Adrenal gland (tissue), 12 donors: ENCODE results near the gene BICD1. TPM values are rescaled to one million over a fixed set of nuclear protein-coding genes. Genes with fewer than 3 reads are reported as not detected.

Experiments used
- DNase-seq, 7 donors: peaks; one replicate each; pipeline ENCODE4 v3.0.0-alpha.2; 2019 to 2020
- H3K27ac ChIP-seq, 5 donors: fragments of 200-600 bp; sonication (generic) in 4 of 5; 1 replicate in 3 of 5; 2 replicates in 2 of 5; pipeline versions ENCODE4 v1.5.1 to v1.8.0; 2016 to 2020; ENCODE audit warnings: mild to moderate bottlenecking in 1 of 5
- H3K27me3 ChIP-seq: fragments of 200-600 bp; 2 replicates; pipeline ENCODE4 v1.8.0; 2021
- H3K36me3 ChIP-seq, 2 donors: fragments of 200-600 bp; replicated peaks in 1 of 2; 1 replicate in 1 of 2; 2 replicates in 1 of 2; pipeline versions ENCODE4 v1.5.1 to v1.8.0; 2018 to 2022
- H3K4me1 ChIP-seq, 2 donors: fragments of 200-600 bp; replicated peaks in 1 of 2; 1 replicate in 1 of 2; 2 replicates in 1 of 2; pipeline versions ENCODE4 v1.5.1 to v1.8.0; 2018 to 2021
- H3K4me3 ChIP-seq, 4 donors: fragments of 200-600 bp; sonication (generic) in 3 of 4; one replicate each; pipeline ENCODE4 v1.5.1; 2016 to 2018
- H3K9me3 ChIP-seq, 3 donors: fragments of 200-600 bp; sonication (generic) in 1 of 3; replicated peaks in 1 of 3; 1 replicate in 2 of 3; 2 replicates in 1 of 3; pipeline versions ENCODE4 v1.5.1 to v1.8.0; 2016 to 2021
- POLR2A ChIP-seq, 2 donors: fragments of 450-650 bp; IDR thresholded peaks; one replicate each; pipeline ENCODE4 v1.6.1; 2017; ENCODE audit warnings: antibody characterized with exemption in 2 of 2, mild to moderate bottlenecking in 2 of 2, moderate library complexity in 1 of 2
- WGBS, 4 donors: extraction: QIAGEN DNeasy Blood & Tissue Kit in 2 of 4; methylation state at CpG; one replicate each; pipeline versions ENCODE4 v1.1.5 to v1.1.7; 2013 to 2017; 5-methylcytosine and 5-hydroxymethylcytosine counted together
- intact Hi-C, 2 donors: fragments of 100-400 bp; cut with DNase I; formaldehyde crosslinking; loops; one replicate each; pipeline versions ENCODE4 v1.14.1 to v1.15.0; 2022 to 2023
- polyA plus RNA-seq, 3 donors: library from polyadenylated mRNA; stranded (reverse); fragments of 200-250 nt in 2 of 3; fragments of 350-450 nt in 1 of 3; fragmentation: Illumina TruSeq in 1 of 3; extraction: RNeasy Lipid Tissue Mini Kit (QIAGEN cat#74804) in 1 of 3; gene quantifications; one replicate each; pipeline ENCODE4 v1.2.3, GENCODE V29; 2013 to 2014
- total RNA-seq, 9 donors: library from RNA; depleted of rRNA in 4 of 9; stranded (reverse); fragments of >200 nt in 4 of 9; fragments of 120-200 nt in 1 of 9; fragmentation: NEBNext Ultra II Directional in 1 of 9; extraction: Animal tissue kit (Norgen Biotek cat#: 25700) in 1 of 9; gene quantifications; one replicate each; pipeline versions ENCODE4 v1.1.0 to v1.2.4, GENCODE V29; 2013 to 2023
- TF ChIP-seq, protein P1 (sequence below), 6 experiments: fragments of 450-650 bp in 4 of 6; fragments of 200-600 bp in 2 of 6; sonication (generic) in 1 of 6; IDR thresholded peaks; 1 replicate in 5 of 6; 2 replicates in 1 of 6; pipeline versions ENCODE4 v1.5.1 to v1.8.0; 2016 to 2021; ENCODE audit warnings: antibody characterized with exemption in 6 of 6, mild to moderate bottlenecking in 2 of 6, moderate library complexity in 1 of 6
- donor health status: healthy with polysubstance abuse.
- donor health status: Bipolar disorder and iron deficiency.
- donor health status: DM: yes; HTN: yes; CAD: no.
- donor health status: DM: no; HTN: no; CAD: no.
- donor health status: DM: no; HTN: no; CAD: no.
- donor health status: DM: yes; HTN: yes; CAD: no.

BICD1 gene
- total and polyA plus RNA-seq, 12 donors = 2.9 to 18.2 (median 9.4) TPM

GRCh38 chr12:32211066-32211899, 104.6 kb downstream of the BICD1 start:
- DNase-seq = no peak
- no peak overlapping the region for H3K27ac ChIP-seq
- no peaks in the 10 kb centered on the region for H3K36me3 ChIP-seq
- intact Hi-C loops = no loop called here
- no peak overlapping the region for H3K4me3 ChIP-seq
- no peak for TF ChIP-seq POLR2A (IDR thresholded peaks at IDR 0.05)
- TF ChIP-seq, protein P1, sequence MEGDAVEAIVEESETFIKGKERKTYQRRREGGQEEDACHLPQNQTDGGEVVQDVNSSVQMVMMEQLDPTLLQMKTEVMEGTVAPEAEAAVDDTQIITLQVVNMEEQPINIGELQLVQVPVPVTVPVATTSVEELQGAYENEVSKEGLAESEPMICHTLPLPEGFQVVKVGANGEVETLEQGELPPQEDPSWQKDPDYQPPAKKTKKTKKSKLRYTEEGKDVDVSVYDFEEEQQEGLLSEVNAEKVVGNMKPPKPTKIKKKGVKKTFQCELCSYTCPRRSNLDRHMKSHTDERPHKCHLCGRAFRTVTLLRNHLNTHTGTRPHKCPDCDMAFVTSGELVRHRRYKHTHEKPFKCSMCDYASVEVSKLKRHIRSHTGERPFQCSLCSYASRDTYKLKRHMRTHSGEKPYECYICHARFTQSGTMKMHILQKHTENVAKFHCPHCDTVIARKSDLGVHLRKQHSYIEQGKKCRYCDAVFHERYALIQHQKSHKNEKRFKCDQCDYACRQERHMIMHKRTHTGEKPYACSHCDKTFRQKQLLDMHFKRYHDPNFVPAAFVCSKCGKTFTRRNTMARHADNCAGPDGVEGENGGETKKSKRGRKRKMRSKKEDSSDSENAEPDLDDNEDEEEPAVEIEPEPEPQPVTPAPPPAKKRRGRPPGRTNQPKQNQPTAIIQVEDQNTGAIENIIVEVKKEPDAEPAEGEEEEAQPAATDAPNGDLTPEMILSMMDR (IDR thresholded peaks at IDR 0.05) = no peak
- H3K27me3 ChIP-seq = no peaks in the 10 kb centered on the region
- no peaks in the 10 kb centered on the region for H3K9me3 ChIP-seq
- 74 to 87% (median 75%) methylated on average over 2 of the region's 2 CpGs for WGBS, 4 donors
- no peaks in the 10 kb centered on the region for H3K4me1 ChIP-seq

DNA sequence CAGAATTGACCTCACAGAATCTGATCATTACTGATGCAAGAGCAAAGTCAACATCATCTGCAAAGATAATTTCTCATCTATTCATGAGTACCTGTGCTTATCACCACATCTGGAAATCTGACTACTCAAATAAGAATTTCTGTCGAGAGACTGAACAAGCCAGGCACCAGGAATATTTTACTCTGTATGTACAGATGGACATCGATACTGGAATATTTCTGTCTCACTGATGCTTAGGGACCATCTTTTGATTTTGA, 105.2 kb downstream of the BICD1 start:
- Histone ChIP-seq H3K27me3 (no peaks in the 10 kb centered on the region), H3K27ac (no peak overlapping the region), H3K4me1 (no peaks in the 10 kb centered on the region), H3K4me3 (no peak overlapping the region), H3K9me3 (no peaks in the 10 kb centered on the region), H3K36me3 (no peaks in the 10 kb centered on the region)
- 86 to 100% (median 89%) methylated on average over 2 of the region's 2 CpGs for WGBS, 4 donors
- intact Hi-C loops = no loop called here
- no peak for TF ChIP-seq POLR2A (IDR thresholded peaks at IDR 0.05)
- DNase-seq = no peak

DNA sequence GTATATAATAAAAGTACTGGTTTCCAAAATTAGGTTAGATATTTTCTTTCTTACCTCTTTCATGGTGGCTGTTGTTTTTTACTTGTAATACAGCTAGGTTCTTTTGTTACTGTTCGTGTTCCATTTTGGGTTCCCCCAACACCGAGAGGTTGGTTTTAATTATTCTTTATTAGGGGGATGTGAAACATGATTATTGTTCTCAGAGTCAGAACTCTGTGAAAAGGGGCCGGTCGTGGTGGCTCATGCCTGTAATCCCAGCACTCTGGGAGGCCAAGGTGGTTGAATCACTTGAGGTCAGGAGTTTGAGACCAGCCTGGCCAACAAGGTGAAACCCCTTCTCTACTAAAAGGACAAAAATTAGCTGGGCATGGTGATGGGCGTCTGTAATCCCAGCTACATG, 108.1 kb downstream of the BICD1 start:
- H3K27me3 ChIP-seq = no peaks in the 10 kb centered on the region
- H3K9me3 ChIP-seq = no peaks in the 10 kb centered on the region
- no peak overlapping the region for H3K27ac ChIP-seq
- H3K36me3 ChIP-seq = no peaks in the 10 kb centered on the region
- DNase-seq = no peak
- H3K4me1 ChIP-seq = no peaks in the 10 kb centered on the region
- H3K4me3 ChIP-seq = no peak overlapping the region
- 93 to 96% (median 95%) methylated on average over 5 of the region's 5 CpGs for WGBS, 4 donors
- intact Hi-C loops = no loop called here
- TF ChIP-seq, protein P1 (IDR thresholded peaks at IDR 0.05) = no peak
- TF ChIP-seq POLR2A (IDR thresholded peaks at IDR 0.05) = no peak

- intact Hi-C loops = no loop called here
- H3K4me1 ChIP-seq = no peaks in the 10 kb centered on the region
- peak in 6 of 7 donors; percentile 8 to 61 (median 42) for DNase-seq
- H3K4me3 ChIP-seq = no peak overlapping the region
- no peaks in the 10 kb centered on the region for H3K36me3 ChIP-seq
- H3K27me3 ChIP-seq = no peaks in the 10 kb centered on the region
- WGBS, 4 donors = 62 to 74% (median 68%) methylated on average over 10 of the region's 10 CpGs
- TF ChIP-seq, protein P1 (IDR thresholded peaks at IDR 0.05) = no peak
- TF ChIP-seq POLR2A (IDR thresholded peaks at IDR 0.05) = no peak
- H3K27ac ChIP-seq = no peak overlapping the region
- no peaks in the 10 kb centered on the region for H3K9me3 ChIP-seq
Observed at GRCh38 chr12:32217354-32218310, 111.0 kb downstream of the BICD1 start.
